CD4-positive, alpha-beta T cell (primary cell): ENCODE results near the gene TFPI. TPM values are rescaled to one million over a fixed set of nuclear protein-coding genes. Genes with fewer than 3 reads are reported as not detected.

Source experiments
- ATAC-seq: fragments of 200-7000 bp; cut with Tn5 transposase; one replicate; pipeline ENCODE4 v1.10.0; 2022; ENCODE audit warnings: mild to moderate bottlenecking; ENCODE audit not compliant: poor library complexity
- CTCF ChIA-PET: fragments of 350-600 bp; sonication (Branson Sonifier 250); formaldehyde crosslinking; loops from one replicate; lab custom pipeline; 2021; ENCODE audit warnings: antibody characterized with exemption, inconsistent platforms; lab: Charles Lee
- POLR2A ChIA-PET: fragments of 350-600 bp; sonication (Branson Sonifier 250); formaldehyde crosslinking; loops from one replicate; lab custom pipeline; 2021; ENCODE audit warnings: antibody characterized with exemption, inconsistent platforms; lab: Charles Lee
- DNase-seq, 14 experiments: peaks; one replicate each; pipeline ENCODE4 v3.0.0-alpha.2; 2013 to 2020; ENCODE audit warnings: mixed read lengths in 2 of 14
- H3K27ac ChIP-seq, 2 donors: one replicate each; pipeline versions ENCODE4 v1.5.1 to v1.7.0; 2013; ENCODE audit warnings: low read length in 2 of 2, low read depth in 1 of 2, mild to moderate bottlenecking in 1 of 2
- H3K27me3 ChIP-seq, 2 experiments: 1 replicate in 1 of 2; 2 replicates in 1 of 2; pipeline versions ENCODE4 v1.6.1 to v1.7.0; 2013; ENCODE audit warnings: low read length in 2 of 2, control low read depth in 1 of 2, mild to moderate bottlenecking in 1 of 2, moderate library complexity in 1 of 2; ENCODE audit not compliant: insufficient read depth in 2 of 2, control insufficient read depth in 1 of 2
- H3K36me3 ChIP-seq: one replicate; pipeline ENCODE4 v1.6.1; 2013; ENCODE audit warnings: low read length, control low read depth; ENCODE audit not compliant: insufficient read depth
- H3K4me1 ChIP-seq: one replicate; pipeline ENCODE4 v1.6.1; 2013; ENCODE audit warnings: low read length, control low read depth; ENCODE audit not compliant: insufficient read depth
- H3K4me3 ChIP-seq: one replicate; pipeline ENCODE4 v1.5.1; 2013; ENCODE audit warnings: mild to moderate bottlenecking, low read length, moderate library complexity
- H3K9me3 ChIP-seq, 2 experiments: 1 replicate in 1 of 2; 2 replicates in 1 of 2; pipeline versions ENCODE4 v1.6.1 to v1.7.0; 2013; ENCODE audit warnings: low read length in 2 of 2, mild to moderate bottlenecking in 2 of 2, control low read depth in 1 of 2, moderate library complexity in 1 of 2; ENCODE audit not compliant: control insufficient read depth in 1 of 2, insufficient read depth in 1 of 2
- H3K27ac Mint-ChIP-seq: one replicate; pipeline ENCODE4 v1.8.0; 2020; ENCODE audit warnings: mixed read lengths
- H3K27me3 Mint-ChIP-seq: one replicate; pipeline ENCODE4 v1.8.0; 2021; ENCODE audit warnings: mixed read lengths
- H3K36me3 Mint-ChIP-seq: one replicate; pipeline ENCODE4 v1.8.0; 2021; ENCODE audit warnings: low read depth, mixed read lengths
- H3K4me1 Mint-ChIP-seq: one replicate; pipeline ENCODE4 v1.8.0; 2021; ENCODE audit warnings: low read depth, mixed read lengths
- H3K4me3 Mint-ChIP-seq: one replicate; pipeline ENCODE4 v1.8.0; 2020; ENCODE audit warnings: mild to moderate bottlenecking, mixed read lengths
- H3K9me3 Mint-ChIP-seq: one replicate; pipeline ENCODE4 v1.8.0; 2020; ENCODE audit warnings: mixed read lengths
- intact Hi-C, 2 experiments: fragments of 100-400 bp; cut with DNase I in 1 of 2; cut with micrococcal nuclease in 1 of 2; formaldehyde crosslinking; loops; one replicate each; pipeline versions ENCODE4 v1.15.1 to v1.9.0; 2023 to 2025; cut with DNase I, micrococcal nuclease
- total RNA-seq, 174 experiments: library from RNA in 2 of 174; stranded (reverse) in 2 of 174; gene quantifications; one replicate each; pipeline ENCODE4 v1.2.3 and lab custom pipeline; 2021 to 2026
- TF ChIP-seq, protein P1 (sequence below): fragments of 200-600 bp; IDR thresholded peaks from one replicate; pipeline ENCODE4 v1.8.0; 2022; ENCODE audit warnings: antibody characterized with exemption, mild to moderate bottlenecking

The TFPI gene
- total RNA-seq, 2 experiments from 2014 or later = 0.17 TPM; not detected in 1

GRCh38 chr2:187548656-187549055 is 5.6 kb downstream of the TFPI start:
- H3K36me3 Mint-ChIP-seq = no peaks in the 10 kb centered on the region
- no peak for DNase-seq
- no peaks in the 10 kb centered on the region for H3K27me3 Mint-ChIP-seq
- H3K9me3 Mint-ChIP-seq = no peaks in the 10 kb centered on the region
- H3K9me3 ChIP-seq = peaks cover 0 to 3% of the 10 kb centered on the region in 2 experiments
- H3K4me1 ChIP-seq = no peaks in the 10 kb centered on the region
- TF ChIP-seq, protein P1, sequence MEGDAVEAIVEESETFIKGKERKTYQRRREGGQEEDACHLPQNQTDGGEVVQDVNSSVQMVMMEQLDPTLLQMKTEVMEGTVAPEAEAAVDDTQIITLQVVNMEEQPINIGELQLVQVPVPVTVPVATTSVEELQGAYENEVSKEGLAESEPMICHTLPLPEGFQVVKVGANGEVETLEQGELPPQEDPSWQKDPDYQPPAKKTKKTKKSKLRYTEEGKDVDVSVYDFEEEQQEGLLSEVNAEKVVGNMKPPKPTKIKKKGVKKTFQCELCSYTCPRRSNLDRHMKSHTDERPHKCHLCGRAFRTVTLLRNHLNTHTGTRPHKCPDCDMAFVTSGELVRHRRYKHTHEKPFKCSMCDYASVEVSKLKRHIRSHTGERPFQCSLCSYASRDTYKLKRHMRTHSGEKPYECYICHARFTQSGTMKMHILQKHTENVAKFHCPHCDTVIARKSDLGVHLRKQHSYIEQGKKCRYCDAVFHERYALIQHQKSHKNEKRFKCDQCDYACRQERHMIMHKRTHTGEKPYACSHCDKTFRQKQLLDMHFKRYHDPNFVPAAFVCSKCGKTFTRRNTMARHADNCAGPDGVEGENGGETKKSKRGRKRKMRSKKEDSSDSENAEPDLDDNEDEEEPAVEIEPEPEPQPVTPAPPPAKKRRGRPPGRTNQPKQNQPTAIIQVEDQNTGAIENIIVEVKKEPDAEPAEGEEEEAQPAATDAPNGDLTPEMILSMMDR = no peak
- H3K27ac ChIP-seq = no peak overlapping the region
- intact Hi-C loops = no loop called here
- H3K27ac Mint-ChIP-seq = no peak overlapping the region
- no peaks in the 10 kb centered on the region for H3K27me3 ChIP-seq
- no peak overlapping the region for H3K4me3 Mint-ChIP-seq
- ChIA-PET CTCF (no interaction called here), POLR2A (no interaction called here)
- H3K4me3 ChIP-seq = no peak overlapping the region
- no peaks in the 10 kb centered on the region for H3K36me3 ChIP-seq
- H3K4me1 Mint-ChIP-seq = no peaks in the 10 kb centered on the region
- no peak for ATAC-seq

DNA sequence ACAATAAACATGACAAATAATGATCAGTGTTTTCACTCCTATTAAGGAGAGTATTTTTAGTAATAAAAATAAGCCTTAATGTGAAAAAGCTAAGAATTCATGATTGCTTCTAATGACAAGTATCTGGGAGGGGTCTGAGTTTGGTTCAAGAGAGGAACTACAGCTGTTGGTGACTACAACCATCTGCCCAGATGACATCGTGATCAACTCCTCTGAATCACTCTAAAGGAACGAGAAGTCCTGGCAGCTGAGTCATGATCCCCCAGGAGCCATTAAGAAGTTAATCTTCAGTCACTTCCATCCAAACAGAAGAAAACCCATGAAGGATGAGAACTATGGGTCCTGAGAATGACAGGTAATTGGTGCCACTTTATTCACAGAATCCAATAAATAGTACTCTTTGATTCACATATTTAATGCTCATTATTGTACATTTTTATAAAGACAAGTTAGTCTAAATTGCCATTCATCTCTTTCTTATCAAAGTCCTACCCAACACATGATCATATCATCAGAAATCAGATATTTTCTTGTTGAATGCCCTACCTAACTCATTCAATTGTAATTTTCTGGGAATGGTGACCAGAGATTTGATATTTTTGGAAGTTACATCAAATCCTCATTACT is 6.8 kb downstream of the TFPI start:
- H3K27ac ChIP-seq = no peak overlapping the region
- no peak overlapping the region for H3K4me3 ChIP-seq
- H3K36me3 Mint-ChIP-seq = no peaks in the 10 kb centered on the region
- H3K36me3 ChIP-seq = no peaks in the 10 kb centered on the region
- DNase-seq (peak in 2 of 14 experiments; percentile 34 to 56), ATAC-seq (no peak)
- POLR2A ChIA-PET = no interaction called here
- H3K4me1 ChIP-seq = no peaks in the 10 kb centered on the region
- H3K4me1 Mint-ChIP-seq = no peaks in the 10 kb centered on the region
- CTCF ChIA-PET = no interaction called here
- no peak overlapping the region for H3K27ac Mint-ChIP-seq
- no peaks in the 10 kb centered on the region for H3K27me3 ChIP-seq
- no peak overlapping the region for H3K4me3 Mint-ChIP-seq
- H3K27me3 Mint-ChIP-seq = no peaks in the 10 kb centered on the region
- peaks cover 0 to 3% of the 10 kb centered on the region in 2 experiments for H3K9me3 ChIP-seq
- H3K9me3 Mint-ChIP-seq = no peaks in the 10 kb centered on the region
- TF ChIP-seq, protein P1 = no peak
- intact Hi-C loops = no loop called here

- H3K27ac ChIP-seq = no peak overlapping the region
- no peaks in the 10 kb centered on the region for H3K4me1 ChIP-seq
- H3K4me3 ChIP-seq = no peak overlapping the region
- intact Hi-C loops = no loop called here
- no peak overlapping the region for H3K4me3 Mint-ChIP-seq
- no peaks in the 10 kb centered on the region for H3K27me3 Mint-ChIP-seq
- H3K4me1 Mint-ChIP-seq = no peaks in the 10 kb centered on the region
- H3K36me3 ChIP-seq = no peaks in the 10 kb centered on the region
- DNase-seq = no peak
- no peak overlapping the region for H3K27ac Mint-ChIP-seq
- H3K36me3 Mint-ChIP-seq = no peaks in the 10 kb centered on the region
- H3K9me3 Mint-ChIP-seq = no peaks in the 10 kb centered on the region
- peaks cover 0 to 3% of the 10 kb centered on the region in 2 experiments for H3K9me3 ChIP-seq
- TF ChIP-seq, protein P1 = no peak
- POLR2A ChIA-PET = no interaction called here
- no peak for ATAC-seq
- no peaks in the 10 kb centered on the region for H3K27me3 ChIP-seq
- CTCF ChIA-PET = no interaction called here
Observed at GRCh38 chr2:187546762-187547333, 7.4 kb downstream of the TFPI start.
